MCF 10A (cell line): ENCODE data around the gene PDCD1LG2. TPM values are rescaled to one million over a fixed set of nuclear protein-coding genes. Genes with fewer than 3 reads are reported as not detected.

ENCODE experiments used
- BruUV-seq: library from RNA; stranded (reverse); fragments of 400-500 nt; replicated peaks from 2 replicates; lab custom pipeline; 2021; lab: Mats Ljungman, UMichigan
- CTCF ChIA-PET: fragments of 300-600 bp; sonication (Branson Sonifier 250); formaldehyde crosslinking; extraction: SDS; loops from one replicate; lab custom pipeline; 2021; ENCODE audit warnings: antibody characterized with exemption, inconsistent platforms; lab: Yijun Ruan, JAX
- POLR2A ChIA-PET: fragments of 300-600, 350-650 bp; sonication (Branson Sonifier 250); formaldehyde crosslinking; extraction: SDS; loops from one replicate; lab custom pipeline; 2020; ENCODE audit warnings: antibody characterized with exemption, inconsistent platforms; lab: Yijun Ruan, JAX
- DNase-seq: peaks from one replicate; pipeline ENCODE4 v3.0.0-alpha.2; 2018; ENCODE audit not compliant: unreplicated experiment
- H3K27ac Mint-ChIP-seq: one replicate; pipeline ENCODE4 v1.8.0; 2022; ENCODE audit warnings: mild to moderate bottlenecking, low read depth, mixed read lengths; ENCODE audit not compliant: unreplicated experiment
- H3K27me3 Mint-ChIP-seq: one replicate; pipeline ENCODE4 v1.8.0; 2022; ENCODE audit warnings: mixed read lengths; ENCODE audit not compliant: insufficient read depth, unreplicated experiment
- H3K36me3 Mint-ChIP-seq: one replicate; pipeline ENCODE4 v1.8.0; 2022; ENCODE audit warnings: mild to moderate bottlenecking, moderate library complexity, mixed read lengths; ENCODE audit not compliant: insufficient read depth, unreplicated experiment
- H3K4me1 Mint-ChIP-seq: one replicate; pipeline ENCODE4 v1.8.0; 2022; ENCODE audit warnings: mixed read lengths; ENCODE audit not compliant: insufficient read depth, unreplicated experiment
- H3K4me3 Mint-ChIP-seq: one replicate; pipeline ENCODE4 v1.8.0; 2022; ENCODE audit warnings: mild to moderate bottlenecking, moderate library complexity, mixed read lengths; ENCODE audit not compliant: unreplicated experiment
- H3K9me3 Mint-ChIP-seq: one replicate; pipeline ENCODE4 v1.8.0; 2022; ENCODE audit warnings: mixed read lengths; ENCODE audit not compliant: unreplicated experiment
- intact Hi-C: fragments of 100-400 bp; cut with micrococcal nuclease; formaldehyde crosslinking; loops from 2 replicates; pipeline ENCODE4 v1.14.1; 2022
- total RNA-seq: library from RNA; stranded (reverse); gene quantifications from 2 replicates; pipeline ENCODE4 v1.2.3, GENCODE V29; 2022
- TF ChIP-seq, protein P1 (sequence below): fragments of 200-600 bp; IDR thresholded peaks from one replicate; pipeline ENCODE4 v1.8.0; 2022; ENCODE audit warnings: antibody characterized with exemption, mild to moderate bottlenecking; ENCODE audit not compliant: unreplicated experiment

PDCD1LG2 gene
- total RNA-seq, 1 experiment from 2014 or later, result 1.8 TPM

DNA sequence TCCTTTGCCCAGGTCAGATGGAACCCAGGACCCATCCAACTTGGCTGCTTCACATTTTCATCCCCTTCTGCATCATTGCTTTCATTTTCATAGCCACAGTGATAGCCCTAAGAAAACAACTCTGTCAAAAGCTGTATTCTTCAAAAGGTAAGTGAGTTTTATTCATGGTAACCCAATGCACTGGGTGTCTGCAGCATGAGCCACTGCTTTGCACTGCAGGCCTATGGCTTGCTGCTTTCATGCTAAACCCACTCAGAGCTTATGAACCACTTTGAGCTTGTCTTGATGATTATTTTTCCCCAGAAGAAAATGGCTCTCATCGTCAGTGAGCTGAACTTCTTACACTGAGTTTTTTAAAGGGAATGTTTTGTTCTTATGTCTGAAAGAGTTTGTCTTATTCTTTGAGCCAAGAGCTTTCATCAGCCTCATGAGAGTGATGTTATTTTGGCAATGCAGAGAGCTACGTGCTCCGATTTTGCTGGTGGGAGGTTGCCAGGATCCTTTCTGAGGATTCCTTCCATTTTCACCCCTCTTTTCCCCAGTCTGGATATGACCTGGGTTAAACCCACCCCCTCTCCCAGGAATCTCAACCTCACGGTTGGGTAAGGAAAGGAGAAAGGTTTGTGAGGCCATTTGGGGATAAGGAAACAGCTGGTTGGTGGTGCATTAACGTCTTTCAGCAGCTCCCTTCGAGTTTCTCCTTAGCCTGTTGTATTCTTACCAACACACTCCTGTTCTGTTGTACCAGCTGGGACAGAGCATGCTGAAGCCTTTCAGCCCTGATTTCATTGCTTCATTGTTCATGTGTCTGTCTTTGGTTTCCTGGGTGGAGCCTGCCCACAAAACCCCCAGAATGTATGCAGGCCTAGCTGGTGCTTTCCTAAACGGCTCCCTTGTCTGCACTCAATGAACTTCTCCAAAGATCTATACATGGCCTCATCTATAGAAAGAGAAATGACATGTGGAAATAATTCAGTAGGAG lies 47.6 kb downstream of the PDCD1LG2 start:
- BruUV-seq, result no TSS peak
- ChIA-PET POLR2A (interaction anchor here (0.7 to 1.6 kb wide), 3 partner anchors 8 to 769 kb away, joined by 3 read pairs; no protein-coding TSS in a partner anchor), CTCF (interaction anchor here (0.9 to 1.1 kb wide), 3 partner anchors 31 to 373 kb away, joined by 3 to 6 read pairs (median 3); partner anchors contain the start of gene INSL6)
- Mint-ChIP-seq H3K36me3 (no peaks in the 10 kb centered on the region), H3K27me3 (no peaks in the 10 kb centered on the region), H3K27ac (no peak overlapping the region), H3K9me3 (peaks cover 5% of the 10 kb centered on the region), H3K4me3 (no peak overlapping the region), H3K4me1 (peaks cover 6% of the 10 kb centered on the region)
- no peak for DNase-seq
- intact Hi-C loops, result no loop called here
- TF ChIP-seq, protein P1, sequence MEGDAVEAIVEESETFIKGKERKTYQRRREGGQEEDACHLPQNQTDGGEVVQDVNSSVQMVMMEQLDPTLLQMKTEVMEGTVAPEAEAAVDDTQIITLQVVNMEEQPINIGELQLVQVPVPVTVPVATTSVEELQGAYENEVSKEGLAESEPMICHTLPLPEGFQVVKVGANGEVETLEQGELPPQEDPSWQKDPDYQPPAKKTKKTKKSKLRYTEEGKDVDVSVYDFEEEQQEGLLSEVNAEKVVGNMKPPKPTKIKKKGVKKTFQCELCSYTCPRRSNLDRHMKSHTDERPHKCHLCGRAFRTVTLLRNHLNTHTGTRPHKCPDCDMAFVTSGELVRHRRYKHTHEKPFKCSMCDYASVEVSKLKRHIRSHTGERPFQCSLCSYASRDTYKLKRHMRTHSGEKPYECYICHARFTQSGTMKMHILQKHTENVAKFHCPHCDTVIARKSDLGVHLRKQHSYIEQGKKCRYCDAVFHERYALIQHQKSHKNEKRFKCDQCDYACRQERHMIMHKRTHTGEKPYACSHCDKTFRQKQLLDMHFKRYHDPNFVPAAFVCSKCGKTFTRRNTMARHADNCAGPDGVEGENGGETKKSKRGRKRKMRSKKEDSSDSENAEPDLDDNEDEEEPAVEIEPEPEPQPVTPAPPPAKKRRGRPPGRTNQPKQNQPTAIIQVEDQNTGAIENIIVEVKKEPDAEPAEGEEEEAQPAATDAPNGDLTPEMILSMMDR, result no peak

DNA sequence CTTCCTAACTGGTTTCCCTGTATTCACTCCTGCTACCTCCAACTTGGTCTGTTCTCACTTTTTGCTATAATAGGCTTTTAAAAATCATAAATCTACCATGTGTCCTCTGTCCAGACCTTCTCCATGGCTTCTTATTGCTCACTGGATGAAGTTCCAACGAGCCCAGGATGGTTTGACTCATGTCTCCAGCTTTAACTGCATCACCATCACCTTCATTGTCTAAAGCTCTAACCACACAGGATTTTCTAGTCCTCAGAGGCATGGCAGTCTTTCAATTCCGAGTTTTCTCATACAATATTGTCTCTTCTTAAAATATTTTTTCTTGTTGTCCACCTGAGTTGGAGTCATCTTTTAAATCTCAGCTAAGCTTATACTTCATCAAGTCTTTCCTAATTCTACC lies 49.3 kb downstream of the PDCD1LG2 start:
- no peak for DNase-seq
- H3K27me3 Mint-ChIP-seq, result no peaks in the 10 kb centered on the region
- ChIA-PET POLR2A (interaction anchor here (1.3 kb wide), 1 partner anchor 8 kb away, joined by 6 read pairs; no protein-coding TSS in a partner anchor), CTCF (interaction anchor here (1.0 to 1.8 kb wide), 3 partner anchors 8 to 373 kb away, joined by 3 to 6 read pairs (median 6); partner anchors contain the start of gene CD274)
- BruUV-seq, result no TSS peak
- H3K4me3 Mint-ChIP-seq, result no peak overlapping the region
- intact Hi-C loops, result no loop called here
- H3K27ac Mint-ChIP-seq, result no peak overlapping the region
- H3K9me3 Mint-ChIP-seq, result peaks cover 5% of the 10 kb centered on the region
- no peaks in the 10 kb centered on the region for H3K36me3 Mint-ChIP-seq
- H3K4me1 Mint-ChIP-seq, result peaks cover 6% of the 10 kb centered on the region
- TF ChIP-seq, protein P1, result no peak

DNA sequence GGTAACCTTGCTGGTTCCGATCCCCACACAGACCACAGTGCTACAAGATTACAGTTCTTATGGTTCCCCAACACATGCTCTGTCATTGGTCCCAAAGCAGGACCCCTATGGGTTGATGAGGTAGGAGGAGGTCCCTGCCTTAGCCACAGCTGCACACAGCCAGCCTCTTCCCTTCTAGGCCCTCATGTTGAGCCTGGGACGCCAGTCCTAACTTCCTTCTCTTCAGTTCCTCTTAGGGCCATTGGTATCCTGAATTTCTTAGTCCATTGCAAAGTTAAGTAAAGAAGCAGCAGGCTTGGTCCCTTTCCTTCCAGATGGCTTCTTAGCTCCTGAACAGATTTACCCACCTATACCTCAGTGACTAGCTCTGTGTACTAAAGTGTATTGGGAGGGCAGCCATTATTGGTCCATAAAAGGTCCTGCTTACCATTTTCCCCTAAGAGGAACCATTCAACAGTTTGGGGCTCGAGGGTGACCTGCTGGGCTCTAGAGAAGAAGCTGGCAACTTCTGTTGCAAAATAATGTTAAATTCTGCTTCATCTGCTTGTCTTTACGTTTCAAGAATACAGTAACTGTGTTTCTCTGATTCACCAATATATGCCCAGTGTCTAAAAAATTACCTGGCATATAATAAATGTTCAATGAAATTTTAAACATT lies 50.2 kb downstream of the PDCD1LG2 start:
- H3K4me3 Mint-ChIP-seq, result no peak overlapping the region
- intact Hi-C loops, result no loop called here
- no peaks in the 10 kb centered on the region for H3K27me3 Mint-ChIP-seq
- ChIA-PET CTCF (interaction anchor here (1.0 to 1.8 kb wide), 3 partner anchors 9 to 374 kb away, joined by 3 to 6 read pairs (median 6); partner anchors contain the start of gene CD274), POLR2A (no interaction called here)
- no peak overlapping the region for H3K27ac Mint-ChIP-seq
- H3K36me3 Mint-ChIP-seq, result no peaks in the 10 kb centered on the region
- no peak for DNase-seq
- H3K9me3 Mint-ChIP-seq, result peaks cover 10% of the 10 kb centered on the region
- no TSS peak for BruUV-seq
- H3K4me1 Mint-ChIP-seq, result peaks cover 11% of the 10 kb centered on the region
- TF ChIP-seq, protein P1, result no peak
